Measurements from ENCODE around the gene RCOR1. TPM values are rescaled to one million over a fixed set of nuclear protein-coding genes. Genes with fewer than 3 reads are reported as not detected.

RCOR1 gene
- total RNA-seq, 1 donor from 2014 or later, result 13.0 TPM

DNA sequence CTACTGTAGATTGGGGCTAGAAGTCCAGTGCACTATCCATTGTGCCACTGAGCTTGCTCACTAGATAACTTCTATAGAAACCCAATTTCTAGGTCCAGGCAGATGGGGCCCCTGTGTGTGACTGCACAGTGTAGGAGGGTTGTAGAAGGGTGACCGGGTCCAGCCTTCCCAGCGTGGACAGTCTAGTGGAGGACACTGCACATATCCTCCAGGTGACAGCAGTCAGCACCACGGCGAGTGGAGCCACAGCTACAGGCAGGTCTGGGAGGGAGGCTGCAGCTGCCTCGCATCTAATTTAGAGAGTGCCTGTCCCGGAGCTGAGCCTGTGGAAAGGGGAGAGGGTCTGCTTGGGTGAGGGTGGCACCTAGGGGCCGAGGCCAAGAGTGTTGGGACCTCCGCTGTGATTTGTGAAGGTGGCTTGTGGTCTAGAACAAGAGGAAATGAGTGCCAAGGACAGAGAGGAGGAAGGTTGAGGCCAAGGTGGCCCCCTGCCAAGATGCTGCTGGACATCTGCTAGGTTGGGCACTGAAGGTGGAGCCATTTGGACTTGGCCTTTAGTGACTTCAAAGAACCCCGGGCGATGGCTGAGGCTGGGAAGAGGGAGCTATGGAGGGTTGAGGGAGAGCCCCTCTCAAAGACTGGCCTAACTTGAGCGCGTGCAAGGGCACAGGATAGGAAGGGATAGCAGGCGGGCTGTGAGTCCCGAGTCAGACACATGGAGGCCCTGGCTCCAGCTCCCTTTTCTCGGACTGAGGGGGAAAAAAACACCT, 138.8 kb downstream of the RCOR1 start:
- intact Hi-C loops (cut with micrococcal nuclease), result no loop called here
- no peak for DNase-seq
- ATAC-seq, result no peak

- DNase-seq (no peak), ATAC-seq (no peak)
Measured at GRCh38 chr14:102731871-102732800, 139.7 kb downstream of the RCOR1 start.

DNA sequence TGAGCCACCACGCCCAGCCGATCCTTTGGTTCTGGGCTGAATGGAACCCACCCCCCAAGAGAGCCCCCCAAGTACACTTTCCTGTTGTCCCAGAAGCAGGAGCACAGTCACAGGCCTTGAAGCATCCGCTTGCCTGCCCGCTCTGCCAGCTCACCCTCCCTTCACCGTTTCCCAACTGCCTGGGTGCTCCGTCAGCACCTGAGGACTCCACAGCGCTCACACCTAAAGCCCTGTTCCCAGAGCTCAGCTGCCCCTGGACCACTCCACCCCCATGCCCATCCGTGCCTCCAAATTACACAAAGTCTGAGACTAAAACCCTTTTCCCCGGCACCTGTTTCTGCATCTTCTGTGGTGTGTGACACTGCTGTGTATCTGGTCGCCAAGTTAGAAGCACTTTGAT, 140.5 kb downstream of the RCOR1 start:
- no peak for ATAC-seq
- DNase-seq, result no peak
- intact Hi-C loops (cut with micrococcal nuclease), result no loop called here

More at GRCh38 chr14:102731871-102732800, 139.7 kb downstream of the RCOR1 start:
- intact Hi-C loops (cut with micrococcal nuclease), result no loop called here

DNA sequence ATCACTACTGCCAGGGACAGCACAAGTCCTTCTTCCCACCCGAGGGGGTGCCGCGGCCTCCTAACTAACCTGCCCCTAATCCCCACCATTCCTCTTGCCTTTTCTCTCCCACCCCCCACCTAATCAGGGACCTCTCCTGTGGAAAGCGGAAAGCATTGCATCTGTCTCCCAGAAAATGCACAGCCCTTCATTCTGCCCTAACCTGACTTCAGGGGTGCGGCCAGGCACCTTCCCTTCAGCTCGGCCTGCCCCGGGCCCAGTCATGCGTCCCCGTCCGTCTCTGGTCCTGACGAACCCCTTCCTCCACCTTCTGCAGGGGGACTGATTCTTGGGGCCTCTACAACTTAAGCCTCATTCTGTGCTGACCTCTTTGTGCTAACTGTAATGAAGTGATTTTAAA, 140.9 kb downstream of the RCOR1 start:
- DNase-seq (no peak), ATAC-seq (no peak)
- intact Hi-C loops (cut with micrococcal nuclease), result no loop called here

DNA sequence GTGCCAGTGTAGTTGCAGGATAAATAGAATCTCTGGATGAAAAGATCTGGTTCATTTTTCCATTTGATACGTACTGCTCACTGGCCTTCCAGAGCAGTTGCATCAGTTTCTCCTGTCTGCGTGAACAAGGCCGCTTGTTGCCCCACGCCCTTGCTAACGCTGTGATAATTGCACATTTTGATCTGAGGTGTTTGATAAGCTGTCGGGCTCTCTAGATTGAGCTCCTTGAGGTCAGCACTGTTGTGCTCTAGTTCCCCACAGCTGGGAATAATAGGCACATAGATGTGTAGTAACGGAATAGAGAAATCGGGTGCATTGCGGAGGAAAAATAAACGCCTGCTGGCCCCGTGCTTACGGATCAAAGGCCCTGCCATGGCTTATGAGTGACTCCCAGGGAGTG, 142.0 kb downstream of the RCOR1 start:
- intact Hi-C loops (cut with micrococcal nuclease), result no loop called here
- ATAC-seq (no peak), DNase-seq (no peak)

DNA sequence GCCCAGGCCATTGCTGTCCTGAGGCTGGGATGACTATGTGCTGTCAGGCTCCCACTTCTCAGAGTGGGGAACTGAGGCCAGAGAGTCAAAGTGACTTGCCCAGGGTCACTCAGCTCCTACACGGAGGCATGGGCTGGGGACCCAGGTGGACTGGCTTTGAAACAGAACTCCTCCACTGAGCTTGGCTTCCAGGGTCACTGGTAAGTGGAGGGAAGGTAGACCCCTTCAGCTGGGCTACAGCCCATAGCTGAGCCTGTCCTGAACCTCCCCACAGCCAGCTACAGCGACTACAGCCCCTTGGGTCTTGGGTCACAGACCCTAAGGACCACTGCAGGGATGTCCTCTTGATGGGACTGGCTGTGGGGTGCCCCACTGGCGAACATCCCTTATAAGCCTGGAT, 144.5 kb downstream of the RCOR1 start:
- ATAC-seq (no peak), DNase-seq (no peak)
- intact Hi-C loops (cut with micrococcal nuclease), result no loop called here

DNA sequence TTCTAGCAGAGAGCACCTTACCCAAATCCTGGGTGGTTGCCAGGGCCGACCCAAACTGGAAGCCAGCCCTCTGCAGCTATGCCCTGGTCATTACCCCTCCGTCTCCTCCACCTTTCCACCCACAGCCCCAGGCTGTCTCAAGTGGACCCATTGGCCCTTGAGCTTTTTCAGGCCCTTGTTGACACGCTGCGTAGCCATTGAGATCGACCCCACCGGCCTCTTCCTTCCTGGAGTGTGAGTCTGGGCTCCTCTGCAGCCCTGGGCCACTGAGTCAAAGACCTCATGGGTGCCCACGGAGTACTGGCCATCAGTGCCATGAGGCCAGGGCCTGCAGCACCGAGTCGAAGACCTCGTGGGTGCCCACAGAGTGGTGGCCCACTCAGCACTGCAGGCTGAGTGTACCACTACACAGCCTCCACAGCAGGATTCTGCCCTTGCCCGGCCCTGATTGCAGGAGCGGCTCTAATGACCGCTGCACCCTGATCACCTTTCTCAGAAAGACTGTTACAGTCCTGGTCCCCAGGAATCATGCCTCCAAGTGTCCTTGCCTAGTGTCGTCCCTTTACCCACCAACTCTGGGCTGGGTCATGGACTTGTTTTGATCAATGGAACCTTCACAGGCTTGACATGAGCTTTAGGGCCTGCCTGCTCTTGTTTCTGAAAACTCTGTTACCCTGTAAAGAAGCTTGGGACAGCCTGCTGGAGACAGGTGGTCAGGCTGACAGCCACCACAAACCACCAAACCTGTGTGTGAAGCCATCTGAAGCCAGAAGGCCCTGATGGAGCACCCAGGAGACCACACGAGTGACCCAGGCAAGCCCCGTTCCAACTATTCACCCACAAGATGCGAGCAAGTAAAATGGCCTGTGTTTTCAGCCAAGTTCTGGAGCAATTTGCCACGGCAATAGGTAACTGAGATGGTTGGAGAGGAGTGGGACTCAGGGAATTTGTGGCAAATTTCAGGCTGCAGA, 145.2 kb downstream of the RCOR1 start:
- intact Hi-C loops (cut with micrococcal nuclease), result no loop called here
- DNase-seq, result no peak
- ATAC-seq, result no peak

- ATAC-seq (no peak), DNase-seq (no peak)
- intact Hi-C loops (cut with micrococcal nuclease), result no loop called here
Measured at GRCh38 chr14:102738373-102739189, 146.1 kb downstream of the RCOR1 start.

- intact Hi-C loops (cut with micrococcal nuclease), result no loop called here
- no peak for DNase-seq
- no peak for ATAC-seq
Measured at GRCh38 chr14:102739190-102739469, 146.7 kb downstream of the RCOR1 start.

DNA sequence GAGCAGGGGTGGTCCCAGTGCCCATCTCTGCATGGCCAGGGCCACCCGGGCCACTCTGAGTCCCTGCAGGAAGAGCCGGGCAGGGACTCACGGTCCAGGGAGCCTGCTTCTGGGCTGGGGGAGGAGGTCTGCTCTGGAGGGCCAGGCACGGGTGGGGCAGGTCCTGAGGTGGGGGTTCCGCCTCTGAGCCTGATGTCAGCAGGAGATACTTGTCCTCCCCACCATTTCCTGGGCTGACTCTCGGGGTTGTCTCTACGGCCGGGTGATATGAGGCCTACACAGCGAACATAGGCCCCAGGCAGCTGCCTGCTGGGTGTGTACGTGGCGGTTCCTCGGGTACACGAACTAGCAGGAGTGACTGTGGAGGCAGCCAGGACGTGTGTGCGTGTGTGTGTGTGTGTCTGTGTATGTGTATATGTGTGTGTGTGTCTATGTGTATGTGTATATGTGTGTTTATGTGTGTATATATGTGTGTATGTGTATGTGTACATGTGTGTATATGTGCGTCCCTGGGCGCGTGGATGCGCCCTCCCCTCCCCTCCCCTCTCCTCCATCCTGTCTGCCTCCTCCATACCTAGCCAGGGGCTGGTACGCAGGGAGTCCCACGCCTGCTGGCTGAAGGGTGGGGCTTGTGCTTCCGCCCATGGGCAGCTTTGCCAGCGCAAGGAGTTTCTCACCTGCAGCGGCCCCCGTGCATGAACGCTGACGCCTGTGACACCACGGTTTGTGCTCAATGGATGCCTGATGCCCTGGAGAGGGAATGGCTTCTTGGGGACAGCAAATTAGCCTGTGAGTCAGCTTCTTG, 154.4 kb downstream of the RCOR1 start:
- ATAC-seq, result no peak
- DNase-seq, result no peak
- intact Hi-C loops (cut with micrococcal nuclease), result no loop called here

GRCh38 chr14:102748806-102749205, 156.4 kb downstream of the RCOR1 start:
- DNase-seq (no peak), ATAC-seq (no peak)
- intact Hi-C loops (cut with micrococcal nuclease), result no loop called here

- DNase-seq (no peak), ATAC-seq (no peak)
- intact Hi-C loops (cut with micrococcal nuclease), result no loop called here
Measured at GRCh38 chr14:102749393-102750305, 157.2 kb downstream of the RCOR1 start.

- no peak for DNase-seq
- intact Hi-C loops (cut with micrococcal nuclease), result no loop called here
Measured at GRCh38 chr14:102750376-102750775, 157.9 kb downstream of the RCOR1 start.

DNA sequence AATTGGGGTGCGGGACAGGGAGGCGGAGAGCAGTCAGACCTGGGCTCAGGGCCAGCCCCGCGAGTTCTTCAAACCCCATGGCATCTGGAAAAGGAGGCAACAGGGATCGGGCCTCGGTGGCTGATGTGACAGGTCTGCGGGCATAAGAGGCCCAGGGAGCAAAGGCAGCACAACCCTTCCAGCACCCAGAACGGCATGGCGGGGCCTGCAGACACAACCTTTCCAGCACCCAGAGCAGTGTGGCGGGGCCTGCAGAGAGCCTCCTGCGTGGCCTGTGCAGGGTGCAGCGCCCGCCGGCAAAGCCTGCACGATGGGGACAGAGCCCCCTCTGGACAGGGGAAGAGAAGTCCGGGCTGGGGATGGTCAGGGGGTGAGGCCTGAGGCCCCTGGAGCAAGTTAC, 158.6 kb downstream of the RCOR1 start:
- DNase-seq (no peak), ATAC-seq (no peak)
- intact Hi-C loops (cut with micrococcal nuclease), result no loop called here

More at GRCh38 chr14:102750376-102750775, 157.9 kb downstream of the RCOR1 start:
- ATAC-seq, result no peak

DNA sequence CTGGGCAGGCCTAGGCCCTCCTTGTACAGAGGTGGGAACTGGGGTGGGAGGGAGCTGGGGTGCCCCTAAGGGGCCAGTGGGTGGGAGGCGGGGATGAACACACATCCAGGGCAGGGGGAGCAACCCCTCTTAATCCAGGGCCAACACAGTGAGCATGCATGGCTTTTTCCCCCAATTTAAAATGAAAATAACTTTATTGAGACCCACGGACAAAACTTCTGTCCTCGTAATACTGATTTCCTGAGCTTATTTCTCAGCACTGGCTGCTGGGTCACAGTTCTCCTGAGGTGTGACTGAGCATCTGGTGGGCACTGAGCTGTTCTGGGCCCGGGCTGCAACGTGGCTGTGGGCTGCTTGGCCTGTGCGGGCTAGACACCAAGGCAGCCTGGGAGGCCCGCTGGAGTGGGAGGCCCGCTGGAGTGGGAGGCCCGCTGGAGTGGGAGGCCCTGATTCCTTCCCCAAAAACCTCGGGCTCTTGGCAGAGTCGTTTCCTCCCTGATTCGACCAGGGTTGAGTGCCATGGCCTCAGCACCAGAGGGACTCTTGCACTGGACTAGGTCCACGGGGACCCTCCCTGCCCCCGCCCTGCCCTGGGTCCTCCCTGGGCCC, 159.9 kb downstream of the RCOR1 start:
- ATAC-seq (no peak), DNase-seq (no peak)
- intact Hi-C loops (cut with micrococcal nuclease), result no loop called here

All from left ventricle myocardium superior (tissue), 1 donor.